Hypothalamus (tissue), 51 donors: ENCODE measurements around the gene SDHAF2.
"Not testable (repeated sequence)": the region's sequence is repeated elsewhere in the genome, so short reads cannot be mapped to it uniquely, and the experiment has no call there.

Source experiments
- DNase-seq, 51 donors: peaks; one replicate each; lab custom pipeline; 2025; lab: John Stamatoyannopoulos, UW

SDHAF2 gene

GRCh38 chr11:61422226-61422625 lies 7.7 kb upstream of the SDHAF2 start:
- DNase-seq = no peak

GRCh38 chr11:61425367-61426131 lies 4.4 kb upstream of the SDHAF2 start:
- DNase-seq = no peak

GRCh38 chr11:61429346-61429690 lies 606 bp upstream of the SDHAF2 start:
- peak in 28 of 51 donors; percentile 27 to 75 (median 56) for DNase-seq

- DNase-seq = not testable (repeated sequence)
These were observed 915 bp downstream of the SDHAF2 start for GRCh38 chr11:61430839-61431238.

- DNase-seq = no peak
These were observed 7.6 kb downstream of the SDHAF2 start for GRCh38 chr11:61437496-61437895.

GRCh38 chr11:61439615-61440014 lies 9.7 kb downstream of the SDHAF2 start:
- no peak for DNase-seq

- DNase-seq = peak in 1 of 51 donors; percentile 10
These were observed 12.7 kb downstream of the SDHAF2 start for GRCh38 chr11:61442616-61443015.

GRCh38 chr11:61445516-61445915 lies 15.6 kb downstream of the SDHAF2 start:
- peak in 1 of 51 donors; percentile 15 for DNase-seq

- DNase-seq = peak in 50 of 51 donors; percentile 24 to 93 (median 76)
These were observed 16.3 kb downstream of the SDHAF2 start for GRCh38 chr11:61446211-61446651.

- no peak for DNase-seq
These were observed 18.0 kb downstream of the SDHAF2 start for GRCh38 chr11:61447601-61448551.

GRCh38 chr11:61448552-61448927 lies 18.6 kb downstream of the SDHAF2 start:
- DNase-seq = peak in 3 of 51 donors; percentile 10 to 18 (median 11)

GRCh38 chr11:61452825-61453224 lies 22.9 kb downstream of the SDHAF2 start:
- DNase-seq = no peak

GRCh38 chr11:61453695-61454094 lies 23.8 kb downstream of the SDHAF2 start:
- DNase-seq = no peak

- no peak for DNase-seq
These were observed 24.6 kb downstream of the SDHAF2 start for GRCh38 chr11:61454520-61454919.

- peak in 19 of 51 donors; percentile 14 to 51 (median 40) for DNase-seq
These were observed 30.6 kb downstream of the SDHAF2 start for GRCh38 chr11:61460474-61460881.

- DNase-seq = no peak
These were observed 31.1 kb downstream of the SDHAF2 start for GRCh38 chr11:61460986-61461385.

- DNase-seq = not testable (repeated sequence)
These were observed 37.7 kb downstream of the SDHAF2 start for GRCh38 chr11:61467602-61468001.

- DNase-seq = no peak
These were observed 38.1 kb downstream of the SDHAF2 start for GRCh38 chr11:61468002-61468401.

- no peak for DNase-seq
These were observed 42.4 kb downstream of the SDHAF2 start for GRCh38 chr11:61472282-61472681.

GRCh38 chr11:61472868-61473267 lies 42.9 kb downstream of the SDHAF2 start:
- DNase-seq = peak in 18 of 51 donors; percentile 8 to 65 (median 42)

- DNase-seq = peak in 2 of 51 donors; percentile 22 to 55
These were observed 43.6 kb downstream of the SDHAF2 start for GRCh38 chr11:61473370-61474012.
